GM12878 (cell line): ENCODE data around the gene RABL6.

Source experiments
- EZH2 ChIP-seq: IDR thresholded peaks from 2 replicates; pipeline ENCODE4 v1.6.1; 2012; ENCODE audit warnings: low read depth, mild to moderate bottlenecking, control low read depth, inconsistent platforms, low read length, borderline replicate concordance; ENCODE audit not compliant: control insufficient read depth
- IKZF2 ChIP-seq, 2 experiments: fragments of 450-650 bp; IDR thresholded peaks; 2 replicates each; pipeline ENCODE4 v1.6.1; 2017; ENCODE audit warnings: mild to moderate bottlenecking in 2 of 2, moderate library complexity in 2 of 2
- NFYA ChIP-seq: IDR thresholded peaks from 2 replicates; pipeline ENCODE4 v1.6.1; 2011; ENCODE audit warnings: low read depth, mild to moderate bottlenecking, low read length, improper control_type of control experiment, borderline replicate concordance
- SIN3A ChIP-seq: IDR thresholded peaks from 2 replicates; pipeline ENCODE4 v1.6.1; 2012; ENCODE audit warnings: low read depth, low read length, improper control_type of control experiment
- SREBF2 ChIP-seq: IDR thresholded peaks from 2 replicates; pipeline ENCODE4 v1.6.1; 2012; ENCODE audit warnings: mild to moderate bottlenecking, low read length
- TCF12 ChIP-seq: IDR thresholded peaks from 2 replicates; pipeline ENCODE4 v1.6.1; 2011; ENCODE audit warnings: low read depth, mild to moderate bottlenecking, low read length
- TCF7 ChIP-seq: IDR thresholded peaks from 2 replicates; pipeline ENCODE4 v1.6.1; 2014; ENCODE audit warnings: antibody characterized with exemption, borderline replicate concordance
- TF ChIP-seq, protein P1 (sequence below): IDR thresholded peaks from 2 replicates; pipeline ENCODE4 v1.6.1; 2012; ENCODE audit warnings: mild to moderate bottlenecking, low read depth, low read length
- TF ChIP-seq, protein P2 (sequence below): IDR thresholded peaks from 2 replicates; pipeline ENCODE4 v1.6.1; 2012; ENCODE audit warnings: low read depth, low read length, improper control_type of control experiment

DNA sequence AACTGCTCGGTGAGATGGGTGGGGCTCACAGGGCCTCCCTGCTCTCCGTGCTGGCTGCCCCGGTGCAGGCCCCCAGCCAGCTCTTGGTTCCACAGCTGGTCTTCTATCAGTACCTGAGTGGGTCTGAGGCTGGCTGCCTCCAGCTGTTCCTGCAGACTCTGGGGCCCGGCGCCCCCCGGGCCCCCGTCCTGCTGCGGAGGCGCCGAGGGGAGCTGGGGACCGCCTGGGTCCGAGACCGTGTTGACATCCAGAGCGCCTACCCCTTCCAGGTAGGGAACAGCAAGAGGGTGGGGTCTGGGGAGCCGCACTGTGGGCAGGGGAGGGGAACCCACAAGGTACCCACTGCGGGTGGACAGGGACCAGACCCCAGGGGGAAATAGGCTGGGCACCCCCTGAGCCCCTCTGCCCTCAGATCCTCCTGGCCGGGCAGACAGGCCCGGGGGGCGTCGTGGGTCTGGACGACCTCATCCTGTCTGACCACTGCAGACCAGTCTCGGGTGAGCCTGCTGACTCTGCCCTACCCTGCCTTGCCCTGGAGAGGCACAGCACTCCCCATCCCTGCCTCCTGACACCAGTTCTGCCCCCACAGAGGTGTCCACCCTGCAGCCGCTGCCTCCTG lies 47.2 kb downstream of the RABL6 start:
- no peak for TF ChIP-seq SIN3A
- TF ChIP-seq, protein P1, sequence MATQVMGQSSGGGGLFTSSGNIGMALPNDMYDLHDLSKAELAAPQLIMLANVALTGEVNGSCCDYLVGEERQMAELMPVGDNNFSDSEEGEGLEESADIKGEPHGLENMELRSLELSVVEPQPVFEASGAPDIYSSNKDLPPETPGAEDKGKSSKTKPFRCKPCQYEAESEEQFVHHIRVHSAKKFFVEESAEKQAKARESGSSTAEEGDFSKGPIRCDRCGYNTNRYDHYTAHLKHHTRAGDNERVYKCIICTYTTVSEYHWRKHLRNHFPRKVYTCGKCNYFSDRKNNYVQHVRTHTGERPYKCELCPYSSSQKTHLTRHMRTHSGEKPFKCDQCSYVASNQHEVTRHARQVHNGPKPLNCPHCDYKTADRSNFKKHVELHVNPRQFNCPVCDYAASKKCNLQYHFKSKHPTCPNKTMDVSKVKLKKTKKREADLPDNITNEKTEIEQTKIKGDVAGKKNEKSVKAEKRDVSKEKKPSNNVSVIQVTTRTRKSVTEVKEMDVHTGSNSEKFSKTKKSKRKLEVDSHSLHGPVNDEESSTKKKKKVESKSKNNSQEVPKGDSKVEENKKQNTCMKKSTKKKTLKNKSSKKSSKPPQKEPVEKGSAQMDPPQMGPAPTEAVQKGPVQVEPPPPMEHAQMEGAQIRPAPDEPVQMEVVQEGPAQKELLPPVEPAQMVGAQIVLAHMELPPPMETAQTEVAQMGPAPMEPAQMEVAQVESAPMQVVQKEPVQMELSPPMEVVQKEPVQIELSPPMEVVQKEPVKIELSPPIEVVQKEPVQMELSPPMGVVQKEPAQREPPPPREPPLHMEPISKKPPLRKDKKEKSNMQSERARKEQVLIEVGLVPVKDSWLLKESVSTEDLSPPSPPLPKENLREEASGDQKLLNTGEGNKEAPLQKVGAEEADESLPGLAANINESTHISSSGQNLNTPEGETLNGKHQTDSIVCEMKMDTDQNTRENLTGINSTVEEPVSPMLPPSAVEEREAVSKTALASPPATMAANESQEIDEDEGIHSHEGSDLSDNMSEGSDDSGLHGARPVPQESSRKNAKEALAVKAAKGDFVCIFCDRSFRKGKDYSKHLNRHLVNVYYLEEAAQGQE: no peak
- TF ChIP-seq TCF7: no peak
- TF ChIP-seq, protein P2, sequence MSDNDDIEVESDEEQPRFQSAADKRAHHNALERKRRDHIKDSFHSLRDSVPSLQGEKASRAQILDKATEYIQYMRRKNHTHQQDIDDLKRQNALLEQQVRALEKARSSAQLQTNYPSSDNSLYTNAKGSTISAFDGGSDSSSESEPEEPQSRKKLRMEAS: no peak
- TF ChIP-seq NFYA: no peak
- no peak for TF ChIP-seq SREBF2
- TF ChIP-seq TCF12: no peak
- TF ChIP-seq IKZF2 (IDR thresholded peaks at IDR 0.05): no peak
- no peak for TF ChIP-seq EZH2
